HepG2 (cell line): ENCODE data around the gene WARS2. TPM values are rescaled to one million over a fixed set of nuclear protein-coding genes. Genes with fewer than 3 reads are reported as not detected.
A peak's percentile ranks its signal among the peaks of the same experiment; 100 is the strongest.

Experiments used
- CREB1 ChIP-seq, 2 experiments: fragments of 450-650 bp in 1 of 2; IDR thresholded peaks; 2 replicates each; pipeline ENCODE4 v1.6.1; 2016 to 2017; ENCODE audit warnings: control low read depth in 1 of 2, mild to moderate bottlenecking in 1 of 2, missing compliant biosample characterization in 1 of 2, missing genetic modification characterization in 1 of 2
- DMTF1 ChIP-seq: sonication (generic); formaldehyde crosslinking; IDR thresholded peaks from 2 replicates; pipeline ENCODE4 v1.4.0; 2020; ENCODE audit warnings: mild to moderate bottlenecking, missing genetic modification reagents
- FOSL2 ChIP-seq: sonication (generic); formaldehyde crosslinking; IDR thresholded peaks from 2 replicates; pipeline ENCODE4 v1.4.0; 2020; ENCODE audit warnings: missing genetic modification reagents
- GMEB1 ChIP-seq: sonication (generic); formaldehyde crosslinking; IDR thresholded peaks from 2 replicates; pipeline ENCODE4 v1.5.1; 2020; ENCODE audit warnings: missing genetic modification reagents, mild to moderate bottlenecking, borderline replicate concordance
- KDM4B ChIP-seq: sonication (generic); formaldehyde crosslinking; IDR thresholded peaks from 2 replicates; pipeline ENCODE4 v1.4.0; 2020; ENCODE audit warnings: missing genetic modification reagents
- KDM5B ChIP-seq: sonication (generic); formaldehyde crosslinking; IDR thresholded peaks from 2 replicates; pipeline ENCODE4 v1.4.0; 2020; ENCODE audit warnings: missing genetic modification reagents, mild to moderate bottlenecking, borderline replicate concordance
- KLF9 ChIP-seq: IDR thresholded peaks from 2 replicates; pipeline ENCODE4 v1.6.1; 2016; ENCODE audit warnings: low read depth
- MED13 ChIP-seq: sonication (generic); formaldehyde crosslinking; IDR thresholded peaks from 2 replicates; pipeline ENCODE4 v1.5.0; 2020; ENCODE audit warnings: missing genetic modification reagents
- NKX3-1 ChIP-seq: sonication (generic); formaldehyde crosslinking; IDR thresholded peaks from 2 replicates; pipeline ENCODE4 v1.5.0; 2020; ENCODE audit warnings: missing genetic modification reagents
- NRL ChIP-seq: sonication (generic); formaldehyde crosslinking; IDR thresholded peaks from 2 replicates; pipeline ENCODE4 v1.5.0; 2020; ENCODE audit warnings: missing genetic modification reagents, mild to moderate bottlenecking, moderate library complexity, borderline replicate concordance
- SOX5 ChIP-seq: IDR thresholded peaks from 2 replicates; pipeline ENCODE4 v1.6.1; 2016; ENCODE audit warnings: borderline replicate concordance
- SOX6 ChIP-seq, 2 experiments: fragments of 450-650 bp in 1 of 2; sonication (generic) in 1 of 2; formaldehyde crosslinking in 1 of 2; IDR thresholded peaks; 2 replicates each; pipeline versions ENCODE4 v1.4.0 to v1.6.1; 2017 to 2020; ENCODE audit warnings: antibody characterized with exemption in 1 of 2, mild to moderate bottlenecking in 1 of 2, missing genetic modification reagents in 1 of 2
- SP4 ChIP-seq: sonication (generic); formaldehyde crosslinking; IDR thresholded peaks from 2 replicates; pipeline ENCODE4 v1.8.1; 2023; ENCODE audit warnings: mild to moderate bottlenecking, missing genetic modification reagents
- SUZ12 ChIP-seq: fragments of 150-350 bp; IDR thresholded peaks from 2 replicates; pipeline ENCODE4 v1.6.1; 2014; ENCODE audit warnings: low read depth, low read length
- TBX2 ChIP-seq: sonication (generic); formaldehyde crosslinking; IDR thresholded peaks from 2 replicates; pipeline ENCODE4 v1.5.0; 2020; ENCODE audit warnings: missing genetic modification reagents, mild to moderate bottlenecking, borderline replicate concordance
- YEATS2 ChIP-seq: sonication (generic); formaldehyde crosslinking; IDR thresholded peaks from 2 replicates; pipeline ENCODE4 v1.4.0; 2020; ENCODE audit warnings: missing genetic modification reagents, borderline replicate concordance
- ZBTB20 ChIP-seq: sonication (generic); formaldehyde crosslinking; IDR thresholded peaks from 2 replicates; pipeline ENCODE4 v1.8.1; 2023; ENCODE audit warnings: missing genetic modification reagents, low read depth, mild to moderate bottlenecking, borderline replicate concordance
- ZFP37 ChIP-seq: sonication (generic); formaldehyde crosslinking; IDR thresholded peaks from 2 replicates; pipeline ENCODE4 v1.4.0; 2020; ENCODE audit warnings: missing genetic modification reagents, borderline replicate concordance
- ZMYM4 ChIP-seq: sonication (generic); formaldehyde crosslinking; IDR thresholded peaks from 2 replicates; pipeline ENCODE4 v1.8.1; 2023; ENCODE audit warnings: mild to moderate bottlenecking, missing genetic modification reagents
- ZNF510 ChIP-seq: sonication (generic); formaldehyde crosslinking; IDR thresholded peaks from 2 replicates; pipeline ENCODE4 v1.4.0; 2020; ENCODE audit warnings: low read depth, mild to moderate bottlenecking, missing genetic modification reagents
- ZNF605 ChIP-seq: sonication (generic); formaldehyde crosslinking; IDR thresholded peaks from 2 replicates; pipeline ENCODE4 v1.8.0; 2022; ENCODE audit warnings: mild to moderate bottlenecking, missing genetic modification reagents
- polyA plus RNA-seq, 8 experiments: library from polyadenylated mRNA; depleted of rRNA in 3 of 8; stranded (reverse) in 7 of 8; unstranded in 1 of 8; fragments of >200 nt; fragmentation: Illumina TruSeq in 4 of 8; extraction: Trizol in 4 of 8; gene quantifications; 2 replicates each; pipeline versions ENCODE4 v1.2.1 to v1.2.3, GENCODE V29; 2011 to 2016; ENCODE audit warnings: low read depth in 4 of 8, missing spikeins in 1 of 8, mixed read lengths in 1 of 8; ENCODE audit not compliant: insufficient read depth in 1 of 8
- total RNA-seq, 5 experiments: library from RNA; depleted of rRNA; stranded (reverse); fragments of >200 nt; fragmentation: Illumina TruSeq; extraction: Trizol; gene quantifications; 2 replicates each; pipeline ENCODE4 v1.2.3, GENCODE V29; 2016; ENCODE audit warnings: low read depth in 1 of 5
- TF ChIP-seq, protein P1 (sequence below): sonication (generic); formaldehyde crosslinking; IDR thresholded peaks from 2 replicates; pipeline ENCODE4 v1.4.0; 2020; ENCODE audit warnings: missing genetic modification reagents

Gene WARS2
- total and polyA plus RNA-seq, 2 of the 13 experiments (the other 11 are each of a cell fraction or from before 2014, with no cell fraction given): 12.4 to 18.8 TPM

DNA sequence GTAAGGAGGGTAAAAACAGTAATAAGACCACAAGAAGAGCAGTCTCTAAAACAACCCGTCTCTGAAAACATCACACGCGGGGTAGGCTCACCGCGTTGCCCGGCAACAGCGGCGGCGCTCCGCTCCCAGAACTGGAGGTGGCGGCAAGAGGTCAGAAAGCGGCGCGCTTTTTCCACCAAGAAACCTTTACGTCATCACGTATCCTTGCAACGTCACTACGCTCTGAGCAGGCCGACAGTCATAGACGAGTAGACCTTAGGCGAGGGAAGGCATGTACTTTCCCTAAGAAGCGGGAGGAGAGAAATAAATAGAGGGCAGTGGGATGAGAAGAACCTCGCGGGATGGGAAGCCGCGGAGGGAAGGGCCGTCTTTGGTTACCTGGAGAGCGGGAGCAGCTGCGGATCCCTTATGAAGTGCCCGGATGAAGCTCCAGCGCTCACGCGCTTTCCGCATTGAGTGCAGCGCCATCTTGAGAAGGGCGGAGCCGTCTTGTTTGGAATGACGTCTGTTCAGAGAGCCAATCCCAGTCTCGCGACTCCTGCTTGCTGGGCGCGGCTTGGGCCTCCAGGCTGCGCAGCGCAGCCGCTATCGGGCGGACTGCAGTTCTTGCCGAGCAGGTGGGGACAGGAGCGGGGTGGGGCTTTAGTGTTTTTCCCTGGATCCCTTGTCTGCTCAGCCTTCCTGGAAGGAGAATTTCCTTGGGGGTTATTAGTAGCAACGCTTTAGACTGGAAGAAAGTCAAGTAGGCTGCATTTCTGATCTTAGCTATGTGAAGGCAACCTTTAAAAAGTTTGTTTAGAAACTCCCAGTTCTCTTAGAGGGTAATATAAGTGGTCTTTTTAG, at the start of gene WARS2 (continued):
- TF ChIP-seq CREB1 (IDR thresholded peaks at IDR 0.05) (peak; percentile 98), CREB1 (CRISPR knock-in tag; IDR thresholded peaks at IDR 0.05) (peak; percentile 97), NKX3-1 (no peak), KLF9 (CRISPR knock-in tag) (0 out of 2 replicates have a peak, but pooled peaks have one; percentile 25), SOX6 (IDR thresholded peaks at IDR 0.05) (no peak), SOX6 (CRISPR knock-in tag; IDR thresholded peaks at IDR 0.05) (peak; percentile 46), FOSL2 (CRISPR knock-in tag) (peak; percentile 22; the same call in 1 of the 2 replicates), ZNF605 (peak; percentile 62; the same call in 1 of the 2 replicates), YEATS2 (peak; percentile 81), KDM5B (CRISPR knock-in tag) (peak; percentile 53; the same call in 1 of the 2 replicates), KDM4B (CRISPR knock-in tag) (0 out of 2 replicates have a peak, but pooled peaks have one; percentile 18), ZBTB20 (CRISPR knock-in tag) (peak; percentile 61; the same call in 1 of the 2 replicates), DMTF1 (CRISPR knock-in tag) (peak; percentile 93; the same call in 1 of the 2 replicates), ZMYM4 (peak; percentile 87), GMEB1 (CRISPR knock-in tag) (peak; percentile 98), SUZ12 (no peak), NRL (CRISPR knock-in tag) (peak; percentile 18; the same call in 1 of the 2 replicates), SP4 (peak; percentile 64; the same call in 1 of the 2 replicates), SOX5 (peak; percentile 47), MED13 (CRISPR knock-in tag) (no peak), TBX2 (CRISPR knock-in tag) (peak; percentile 55; the same call in 1 of the 2 replicates), ZNF510 (CRISPR knock-in tag) (peak; percentile 75; the same call in 1 of the 2 replicates), ZFP37 (CRISPR knock-in tag) (no peak)
- TF ChIP-seq, protein P1, sequence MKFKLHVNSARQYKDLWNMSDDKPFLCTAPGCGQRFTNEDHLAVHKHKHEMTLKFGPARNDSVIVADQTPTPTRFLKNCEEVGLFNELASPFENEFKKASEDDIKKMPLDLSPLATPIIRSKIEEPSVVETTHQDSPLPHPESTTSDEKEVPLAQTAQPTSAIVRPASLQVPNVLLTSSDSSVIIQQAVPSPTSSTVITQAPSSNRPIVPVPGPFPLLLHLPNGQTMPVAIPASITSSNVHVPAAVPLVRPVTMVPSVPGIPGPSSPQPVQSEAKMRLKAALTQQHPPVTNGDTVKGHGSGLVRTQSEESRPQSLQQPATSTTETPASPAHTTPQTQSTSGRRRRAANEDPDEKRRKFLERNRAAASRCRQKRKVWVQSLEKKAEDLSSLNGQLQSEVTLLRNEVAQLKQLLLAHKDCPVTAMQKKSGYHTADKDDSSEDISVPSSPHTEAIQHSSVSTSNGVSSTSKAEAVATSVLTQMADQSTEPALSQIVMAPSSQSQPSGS (CRISPR knock-in tag): peak; percentile 87
